ENCODE data around the gene HTRA3. TPM values are rescaled to one million over a fixed set of nuclear protein-coding genes. Genes with fewer than 3 reads are reported as not detected.

HTRA3 gene
- total and polyA plus RNA-seq, 2 experiments from 2014 or later: 1.3 to 3.6 TPM

DNA sequence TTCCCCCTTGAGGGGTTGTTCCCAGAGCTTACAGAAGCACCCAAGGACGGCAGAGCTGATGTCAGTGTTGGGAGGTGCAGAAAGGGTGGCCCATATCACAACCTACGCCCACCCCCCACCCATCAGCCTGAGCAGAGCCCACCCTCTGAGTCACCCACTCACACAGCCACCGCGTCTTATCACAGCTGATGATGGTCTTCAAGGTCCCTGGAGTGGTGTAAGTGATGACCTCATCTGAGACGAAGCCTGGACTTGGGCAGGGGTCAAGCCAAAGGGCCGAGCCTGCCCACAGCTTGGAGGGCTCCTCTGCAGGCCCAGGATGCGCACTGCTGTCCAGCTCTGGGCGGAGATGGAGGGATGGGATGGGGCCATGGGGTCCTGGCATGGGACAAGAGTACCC, 3.0 kb upstream of the HTRA3 start:
- no peak overlapping the region for H3K27ac Mint-ChIP-seq
- ATAC-seq (no peak), DNase-seq (ENCODE audit: low spot score) (no peak)
- TF ChIP-seq CREB1 (CRISPR knock-in tag; IDR thresholded peaks at IDR 0.05; ENCODE audit: low read depth) (no peak), ZNF114 (CRISPR knock-in tag; IDR thresholded peaks at IDR 0.05) (no peak), JUNB (IDR thresholded peaks at IDR 0.05; ENCODE audit: unreplicated experiment) (no peak), EZH2 (IDR thresholded peaks at IDR 0.05; ENCODE audit: low read depth, unreplicated experiment) (no peak), POLR2AphosphoS5 (IDR thresholded peaks at IDR 0.05; ENCODE audit: low read depth) (no peak), STAT1 (IDR thresholded peaks at IDR 0.05; ENCODE audit: unreplicated experiment) (no peak), ZNF331 (CRISPR knock-in tag; IDR thresholded peaks at IDR 0.05; ENCODE audit: low read depth) (no peak), EZH2phosphoT487 (IDR thresholded peaks at IDR 0.05; ENCODE audit: unreplicated experiment) (no peak)
- TF ChIP-seq, protein P1, sequence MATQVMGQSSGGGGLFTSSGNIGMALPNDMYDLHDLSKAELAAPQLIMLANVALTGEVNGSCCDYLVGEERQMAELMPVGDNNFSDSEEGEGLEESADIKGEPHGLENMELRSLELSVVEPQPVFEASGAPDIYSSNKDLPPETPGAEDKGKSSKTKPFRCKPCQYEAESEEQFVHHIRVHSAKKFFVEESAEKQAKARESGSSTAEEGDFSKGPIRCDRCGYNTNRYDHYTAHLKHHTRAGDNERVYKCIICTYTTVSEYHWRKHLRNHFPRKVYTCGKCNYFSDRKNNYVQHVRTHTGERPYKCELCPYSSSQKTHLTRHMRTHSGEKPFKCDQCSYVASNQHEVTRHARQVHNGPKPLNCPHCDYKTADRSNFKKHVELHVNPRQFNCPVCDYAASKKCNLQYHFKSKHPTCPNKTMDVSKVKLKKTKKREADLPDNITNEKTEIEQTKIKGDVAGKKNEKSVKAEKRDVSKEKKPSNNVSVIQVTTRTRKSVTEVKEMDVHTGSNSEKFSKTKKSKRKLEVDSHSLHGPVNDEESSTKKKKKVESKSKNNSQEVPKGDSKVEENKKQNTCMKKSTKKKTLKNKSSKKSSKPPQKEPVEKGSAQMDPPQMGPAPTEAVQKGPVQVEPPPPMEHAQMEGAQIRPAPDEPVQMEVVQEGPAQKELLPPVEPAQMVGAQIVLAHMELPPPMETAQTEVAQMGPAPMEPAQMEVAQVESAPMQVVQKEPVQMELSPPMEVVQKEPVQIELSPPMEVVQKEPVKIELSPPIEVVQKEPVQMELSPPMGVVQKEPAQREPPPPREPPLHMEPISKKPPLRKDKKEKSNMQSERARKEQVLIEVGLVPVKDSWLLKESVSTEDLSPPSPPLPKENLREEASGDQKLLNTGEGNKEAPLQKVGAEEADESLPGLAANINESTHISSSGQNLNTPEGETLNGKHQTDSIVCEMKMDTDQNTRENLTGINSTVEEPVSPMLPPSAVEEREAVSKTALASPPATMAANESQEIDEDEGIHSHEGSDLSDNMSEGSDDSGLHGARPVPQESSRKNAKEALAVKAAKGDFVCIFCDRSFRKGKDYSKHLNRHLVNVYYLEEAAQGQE (IDR thresholded peaks at IDR 0.05; ENCODE audit: unreplicated experiment): no peak
- TF ChIP-seq, protein P2, sequence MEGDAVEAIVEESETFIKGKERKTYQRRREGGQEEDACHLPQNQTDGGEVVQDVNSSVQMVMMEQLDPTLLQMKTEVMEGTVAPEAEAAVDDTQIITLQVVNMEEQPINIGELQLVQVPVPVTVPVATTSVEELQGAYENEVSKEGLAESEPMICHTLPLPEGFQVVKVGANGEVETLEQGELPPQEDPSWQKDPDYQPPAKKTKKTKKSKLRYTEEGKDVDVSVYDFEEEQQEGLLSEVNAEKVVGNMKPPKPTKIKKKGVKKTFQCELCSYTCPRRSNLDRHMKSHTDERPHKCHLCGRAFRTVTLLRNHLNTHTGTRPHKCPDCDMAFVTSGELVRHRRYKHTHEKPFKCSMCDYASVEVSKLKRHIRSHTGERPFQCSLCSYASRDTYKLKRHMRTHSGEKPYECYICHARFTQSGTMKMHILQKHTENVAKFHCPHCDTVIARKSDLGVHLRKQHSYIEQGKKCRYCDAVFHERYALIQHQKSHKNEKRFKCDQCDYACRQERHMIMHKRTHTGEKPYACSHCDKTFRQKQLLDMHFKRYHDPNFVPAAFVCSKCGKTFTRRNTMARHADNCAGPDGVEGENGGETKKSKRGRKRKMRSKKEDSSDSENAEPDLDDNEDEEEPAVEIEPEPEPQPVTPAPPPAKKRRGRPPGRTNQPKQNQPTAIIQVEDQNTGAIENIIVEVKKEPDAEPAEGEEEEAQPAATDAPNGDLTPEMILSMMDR (conservative IDR thresholded peaks at IDR 0.05; ENCODE audit: low read depth in 2 of 2): no peak
- TF ChIP-seq, protein P3, sequence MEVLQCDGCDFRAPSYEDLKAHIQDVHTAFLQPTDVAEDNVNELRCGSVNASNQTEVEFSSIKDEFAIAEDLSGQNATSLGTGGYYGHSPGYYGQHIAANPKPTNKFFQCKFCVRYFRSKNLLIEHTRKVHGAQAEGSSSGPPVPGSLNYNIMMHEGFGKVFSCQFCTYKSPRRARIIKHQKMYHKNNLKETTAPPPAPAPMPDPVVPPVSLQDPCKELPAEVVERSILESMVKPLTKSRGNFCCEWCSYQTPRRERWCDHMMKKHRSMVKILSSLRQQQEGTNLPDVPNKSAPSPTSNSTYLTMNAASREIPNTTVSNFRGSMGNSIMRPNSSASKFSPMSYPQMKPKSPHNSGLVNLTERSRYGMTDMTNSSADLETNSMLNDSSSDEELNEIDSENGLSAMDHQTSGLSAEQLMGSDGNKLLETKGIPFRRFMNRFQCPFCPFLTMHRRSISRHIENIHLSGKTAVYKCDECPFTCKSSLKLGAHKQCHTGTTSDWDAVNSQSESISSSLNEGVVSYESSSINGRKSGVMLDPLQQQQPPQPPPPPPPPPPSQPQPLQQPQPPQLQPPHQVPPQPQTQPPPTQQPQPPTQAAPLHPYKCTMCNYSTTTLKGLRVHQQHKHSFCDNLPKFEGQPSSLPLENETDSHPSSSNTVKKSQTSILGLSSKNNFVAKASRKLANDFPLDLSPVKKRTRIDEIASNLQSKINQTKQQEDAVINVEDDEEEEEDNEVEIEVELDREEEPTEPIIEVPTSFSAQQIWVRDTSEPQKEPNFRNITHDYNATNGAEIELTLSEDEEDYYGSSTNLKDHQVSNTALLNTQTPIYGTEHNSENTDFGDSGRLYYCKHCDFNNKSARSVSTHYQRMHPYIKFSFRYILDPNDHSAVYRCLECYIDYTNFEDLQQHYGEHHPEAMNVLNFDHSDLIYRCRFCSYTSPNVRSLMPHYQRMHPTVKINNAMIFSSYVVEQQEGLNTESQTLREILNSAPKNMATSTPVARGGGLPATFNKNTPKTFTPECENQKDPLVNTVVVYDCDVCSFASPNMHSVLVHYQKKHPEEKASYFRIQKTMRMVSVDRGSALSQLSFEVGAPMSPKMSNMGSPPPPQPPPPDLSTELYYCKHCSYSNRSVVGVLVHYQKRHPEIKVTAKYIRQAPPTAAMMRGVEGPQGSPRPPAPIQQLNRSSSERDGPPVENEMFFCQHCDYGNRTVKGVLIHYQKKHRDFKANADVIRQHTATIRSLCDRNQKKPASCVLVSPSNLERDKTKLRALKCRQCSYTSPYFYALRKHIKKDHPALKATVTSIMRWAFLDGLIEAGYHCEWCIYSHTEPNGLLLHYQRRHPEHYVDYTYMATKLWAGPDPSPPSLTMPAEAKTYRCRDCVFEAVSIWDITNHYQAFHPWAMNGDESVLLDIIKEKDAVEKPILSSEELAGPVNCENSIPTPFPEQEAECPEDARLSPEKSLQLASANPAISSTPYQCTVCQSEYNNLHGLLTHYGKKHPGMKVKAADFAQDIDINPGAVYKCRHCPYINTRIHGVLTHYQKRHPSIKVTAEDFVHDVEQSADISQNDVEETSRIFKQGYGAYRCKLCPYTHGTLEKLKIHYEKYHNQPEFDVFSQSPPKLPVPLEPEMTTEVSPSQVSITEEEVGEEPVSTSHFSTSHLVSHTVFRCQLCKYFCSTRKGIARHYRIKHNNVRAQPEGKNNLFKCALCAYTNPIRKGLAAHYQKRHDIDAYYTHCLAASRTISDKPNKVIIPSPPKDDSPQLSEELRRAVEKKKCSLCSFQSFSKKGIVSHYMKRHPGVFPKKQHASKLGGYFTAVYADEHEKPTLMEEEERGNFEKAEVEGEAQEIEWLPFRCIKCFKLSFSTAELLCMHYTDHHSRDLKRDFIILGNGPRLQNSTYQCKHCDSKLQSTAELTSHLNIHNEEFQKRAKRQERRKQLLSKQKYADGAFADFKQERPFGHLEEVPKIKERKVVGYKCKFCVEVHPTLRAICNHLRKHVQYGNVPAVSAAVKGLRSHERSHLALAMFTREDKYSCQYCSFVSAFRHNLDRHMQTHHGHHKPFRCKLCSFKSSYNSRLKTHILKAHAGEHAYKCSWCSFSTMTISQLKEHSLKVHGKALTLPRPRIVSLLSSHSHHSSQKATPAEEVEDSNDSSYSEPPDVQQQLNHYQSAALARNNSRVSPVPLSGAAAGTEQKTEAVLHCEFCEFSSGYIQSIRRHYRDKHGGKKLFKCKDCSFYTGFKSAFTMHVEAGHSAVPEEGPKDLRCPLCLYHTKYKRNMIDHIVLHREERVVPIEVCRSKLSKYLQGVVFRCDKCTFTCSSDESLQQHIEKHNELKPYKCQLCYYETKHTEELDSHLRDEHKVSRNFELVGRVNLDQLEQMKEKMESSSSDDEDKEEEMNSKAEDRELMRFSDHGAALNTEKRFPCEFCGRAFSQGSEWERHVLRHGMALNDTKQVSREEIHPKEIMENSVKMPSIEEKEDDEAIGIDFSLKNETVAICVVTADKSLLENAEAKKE (CRISPR knock-in tag; IDR thresholded peaks at IDR 0.05): no peak
- no peaks in the 10 kb centered on the region for H3K79me2 ChIP-seq (replicated peaks; ENCODE audit: insufficient read depth)
- no peaks in the 10 kb centered on the region for H3K9me2 ChIP-seq (ENCODE audit: insufficient read depth)
- no peaks in the 10 kb centered on the region for H4K20me1 ChIP-seq (replicated peaks; ENCODE audit: insufficient read depth)
- no peaks in the 10 kb centered on the region; the same call in 2 of the 3 replicates for H3K9me3 Mint-ChIP-seq
- no peaks in the 10 kb centered on the region for H3K4me1 ChIP-seq (ENCODE audit: insufficient read depth)
- H3K27me3 ChIP-seq (ENCODE audit: insufficient read depth): peaks cover 16% of the 10 kb centered on the region
- H3F3A ChIP-seq (replicated peaks; ENCODE audit: low read depth): no peaks in the 10 kb centered on the region
- H3K4me1 Mint-ChIP-seq: peaks cover 12% of the 10 kb centered on the region
- peaks cover 28% of the 10 kb centered on the region for H3K27me3 Mint-ChIP-seq (ENCODE audit: insufficient read depth, low read depth, poor library complexity)
- no peaks in the 10 kb centered on the region for H3K36me3 ChIP-seq (ENCODE audit: insufficient read depth)
- H3K27ac ChIP-seq (ENCODE audit: low read depth): no peak overlapping the region
- no peak overlapping the region for H3K4me3 Mint-ChIP-seq
- H3K4me3 ChIP-seq: no peak overlapping the region
- no peaks in the 10 kb centered on the region for H3K36me3 Mint-ChIP-seq (ENCODE audit: low read depth)
- H2AFZ ChIP-seq: no peak overlapping the region
- no peak overlapping the region for H3K4me2 ChIP-seq
